Nephron (organoid): ENCODE data around the gene DLG1.

ENCODE experiments used
- H3K27ac Mint-ChIP-seq, 3 experiments: 2 replicates each; pipeline ENCODE4 v1.8.0; 2020; ENCODE audit warnings: mixed read lengths in 3 of 3, mild to moderate bottlenecking in 2 of 3, moderate library complexity in 1 of 3
- H3K27me3 Mint-ChIP-seq: 2 replicates; pipeline ENCODE4 v1.8.0; 2021; ENCODE audit warnings: low read depth, mild to moderate bottlenecking, moderate library complexity, mixed read lengths
- H3K36me3 Mint-ChIP-seq: 2 replicates; pipeline ENCODE4 v1.8.0; 2020; ENCODE audit warnings: low read depth, mixed read lengths
- H3K4me1 Mint-ChIP-seq: 2 replicates; pipeline ENCODE4 v1.8.0; 2020; ENCODE audit warnings: mixed read lengths
- H3K4me3 Mint-ChIP-seq, 3 experiments: 2 replicates each; pipeline ENCODE4 v1.8.0; 2020; ENCODE audit warnings: mild to moderate bottlenecking in 3 of 3, mixed read lengths in 3 of 3, moderate library complexity in 2 of 3
- H3K9me3 Mint-ChIP-seq: 2 replicates; pipeline ENCODE4 v1.8.0; 2020; ENCODE audit warnings: mixed read lengths
- CTCF ChIP-seq, 3 experiments: fragments of 200-600 bp; sonication (generic); IDR thresholded peaks; one replicate each; pipeline ENCODE4 v1.5.0; 2021; ENCODE audit warnings: antibody characterized with exemption in 3 of 3; ENCODE audit not compliant: unreplicated experiment in 3 of 3

DLG1 gene

DNA sequence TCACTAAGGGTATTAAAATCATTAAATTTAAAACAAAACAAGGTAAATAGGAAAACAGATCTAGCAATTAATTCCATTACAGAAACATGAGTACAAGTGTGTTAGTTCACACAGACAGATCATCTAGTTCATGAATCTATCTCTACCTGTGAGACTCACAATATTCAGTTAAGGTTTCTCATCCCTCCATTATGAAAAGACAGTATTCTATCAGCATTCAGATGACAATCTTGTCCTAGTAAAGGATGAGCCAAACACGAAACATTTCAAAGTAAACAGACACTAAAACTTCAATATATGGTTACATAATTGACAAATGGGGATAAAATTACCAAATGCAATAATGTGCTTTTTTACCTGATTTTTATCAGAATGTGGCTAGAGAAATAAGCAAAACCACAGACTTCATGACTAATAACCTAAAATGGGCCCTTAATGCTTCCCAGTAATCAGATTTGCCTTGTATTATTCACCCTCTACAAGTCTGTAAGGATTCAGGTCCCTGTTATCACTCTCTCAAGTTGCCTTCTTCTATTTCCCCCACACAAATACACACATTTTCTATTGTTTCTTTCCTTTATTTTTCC, 126.8 kb downstream of the DLG1 start:
- Mint-ChIP-seq H3K27ac (no peak overlapping the region), H3K9me3 (no peaks in the 10 kb centered on the region), H3K27me3 (no peaks in the 10 kb centered on the region), H3K4me1 (peaks cover 7% of the 10 kb centered on the region), H3K36me3 (peaks cover 12% of the 10 kb centered on the region), H3K4me3 (no peak overlapping the region)
- TF ChIP-seq CTCF (IDR thresholded peaks at IDR 0.05; ENCODE audit: unreplicated experiment in 3 of 3): no peak

DNA sequence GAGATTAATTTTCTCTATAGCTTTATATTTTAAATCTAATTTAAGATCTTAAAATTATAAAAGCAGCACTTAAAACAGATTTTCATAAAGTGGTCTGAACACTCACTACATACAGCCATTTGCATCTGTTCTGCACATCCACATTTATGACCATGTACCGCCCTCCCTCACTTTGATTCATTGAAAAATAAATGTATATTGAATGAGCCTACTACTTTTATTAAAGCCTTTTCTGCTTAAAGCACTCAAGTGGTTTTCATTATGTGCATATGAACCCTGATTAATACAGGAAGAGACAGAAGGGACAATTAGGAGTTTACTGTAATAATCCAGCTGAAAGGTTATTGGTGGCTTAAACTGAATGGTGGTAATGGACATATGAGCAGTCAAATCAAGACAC, 129.4 kb downstream of the DLG1 start:
- no peak overlapping the region for H3K4me3 Mint-ChIP-seq
- H3K4me1 Mint-ChIP-seq: no peaks in the 10 kb centered on the region
- H3K27ac Mint-ChIP-seq: no peak overlapping the region
- H3K36me3 Mint-ChIP-seq: peaks cover 20% of the 10 kb centered on the region
- H3K9me3 Mint-ChIP-seq: no peaks in the 10 kb centered on the region
- no peak for TF ChIP-seq CTCF (IDR thresholded peaks at IDR 0.05; ENCODE audit: unreplicated experiment in 3 of 3)
- H3K27me3 Mint-ChIP-seq: no peaks in the 10 kb centered on the region

DNA sequence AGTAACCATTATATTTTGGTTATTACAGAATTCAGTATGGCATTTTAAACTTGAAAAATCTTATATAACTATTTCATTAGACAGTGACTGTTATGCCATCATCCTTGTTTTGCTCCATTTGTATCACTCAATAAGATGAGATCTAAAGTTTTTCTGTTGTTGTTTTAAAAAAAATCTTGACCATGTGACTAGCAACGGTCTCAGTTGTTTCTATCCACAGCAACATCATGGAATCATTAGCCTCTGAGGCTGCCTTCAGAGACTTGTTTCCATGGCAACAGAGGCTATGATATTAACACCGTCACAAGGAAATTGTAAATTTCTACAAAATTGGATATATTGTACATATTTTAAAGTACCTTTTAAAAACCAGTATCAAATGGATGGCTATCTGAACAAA, 129.8 kb downstream of the DLG1 start:
- Mint-ChIP-seq H3K4me1 (no peaks in the 10 kb centered on the region), H3K27me3 (no peaks in the 10 kb centered on the region), H3K9me3 (no peaks in the 10 kb centered on the region), H3K4me3 (no peak overlapping the region), H3K36me3 (peaks cover 20% of the 10 kb centered on the region), H3K27ac (no peak overlapping the region)
- no peak for TF ChIP-seq CTCF (IDR thresholded peaks at IDR 0.05; ENCODE audit: unreplicated experiment in 3 of 3)

DNA sequence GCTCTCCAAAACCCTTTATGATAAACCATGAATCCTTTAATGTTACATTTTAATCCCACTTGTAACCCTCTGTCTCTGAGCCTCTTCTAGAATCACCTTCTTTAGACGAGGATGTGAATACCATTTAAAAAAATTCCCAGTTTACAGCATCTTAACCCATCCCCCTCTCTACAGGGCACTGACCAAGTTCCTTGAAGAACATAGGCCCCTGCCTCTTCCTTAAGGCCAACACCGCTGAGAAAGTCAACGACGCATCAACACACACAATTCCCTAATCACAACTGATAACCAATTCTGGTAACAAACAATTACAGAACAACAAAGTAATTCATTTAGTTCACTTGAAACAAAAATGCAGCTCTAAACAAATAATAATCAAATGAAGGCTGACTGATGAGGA, 130.3 kb downstream of the DLG1 start:
- no peak for TF ChIP-seq CTCF (IDR thresholded peaks at IDR 0.05; ENCODE audit: unreplicated experiment in 3 of 3)
- H3K27me3 Mint-ChIP-seq: no peaks in the 10 kb centered on the region
- H3K9me3 Mint-ChIP-seq: no peaks in the 10 kb centered on the region
- peaks cover 23% of the 10 kb centered on the region for H3K36me3 Mint-ChIP-seq
- H3K27ac Mint-ChIP-seq: peak overlapping the region in 1 of 3 experiments; percentile 6
- H3K4me1 Mint-ChIP-seq: no peaks in the 10 kb centered on the region
- H3K4me3 Mint-ChIP-seq: no peak overlapping the region

GRCh38 chr3:197167549-197167948, 130.9 kb downstream of the DLG1 start:
- Mint-ChIP-seq H3K4me3 (no peak overlapping the region), H3K4me1 (no peaks in the 10 kb centered on the region), H3K27ac (no peak overlapping the region), H3K27me3 (no peaks in the 10 kb centered on the region), H3K36me3 (peaks cover 28% of the 10 kb centered on the region), H3K9me3 (no peaks in the 10 kb centered on the region)
- TF ChIP-seq CTCF (IDR thresholded peaks at IDR 0.05; ENCODE audit: unreplicated experiment in 3 of 3): no peak

DNA sequence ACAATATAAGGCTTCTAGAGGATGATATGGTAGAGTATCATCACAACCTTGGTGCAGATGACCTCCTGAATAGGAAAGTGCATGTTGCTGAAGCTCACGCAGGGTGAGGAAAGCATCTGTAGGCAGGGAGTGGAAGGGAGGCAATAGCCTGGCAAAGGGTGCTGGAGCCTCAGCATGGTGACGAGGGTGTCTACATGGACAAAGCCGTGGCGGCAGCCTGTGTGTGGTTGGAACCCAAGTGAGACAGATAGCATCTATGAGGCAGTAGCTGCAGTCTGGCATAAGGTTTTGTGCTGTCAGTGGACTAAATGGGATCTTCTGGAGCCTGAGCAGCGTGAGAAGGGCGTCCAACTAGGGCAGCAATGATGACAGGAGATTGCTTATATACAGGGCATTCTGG, 132.5 kb downstream of the DLG1 start:
- no peaks in the 10 kb centered on the region for H3K4me1 Mint-ChIP-seq
- H3K4me3 Mint-ChIP-seq: no peak overlapping the region
- H3K9me3 Mint-ChIP-seq: no peaks in the 10 kb centered on the region
- H3K27me3 Mint-ChIP-seq: no peaks in the 10 kb centered on the region
- H3K27ac Mint-ChIP-seq: no peak overlapping the region
- TF ChIP-seq CTCF (IDR thresholded peaks at IDR 0.05; ENCODE audit: unreplicated experiment in 3 of 3): no peak
- H3K36me3 Mint-ChIP-seq: peaks cover 28% of the 10 kb centered on the region
